GM19193 (cell line): ENCODE measurements around the gene CAPZA3.

Source experiments
- POLR2A ChIP-seq: IDR thresholded peaks from 4 replicates; pipeline ENCODE4 v1.6.1; 2011; ENCODE audit not compliant: insufficient read depth, insufficient read length; ENCODE audit errors: extremely low read depth

Gene CAPZA3

DNA sequence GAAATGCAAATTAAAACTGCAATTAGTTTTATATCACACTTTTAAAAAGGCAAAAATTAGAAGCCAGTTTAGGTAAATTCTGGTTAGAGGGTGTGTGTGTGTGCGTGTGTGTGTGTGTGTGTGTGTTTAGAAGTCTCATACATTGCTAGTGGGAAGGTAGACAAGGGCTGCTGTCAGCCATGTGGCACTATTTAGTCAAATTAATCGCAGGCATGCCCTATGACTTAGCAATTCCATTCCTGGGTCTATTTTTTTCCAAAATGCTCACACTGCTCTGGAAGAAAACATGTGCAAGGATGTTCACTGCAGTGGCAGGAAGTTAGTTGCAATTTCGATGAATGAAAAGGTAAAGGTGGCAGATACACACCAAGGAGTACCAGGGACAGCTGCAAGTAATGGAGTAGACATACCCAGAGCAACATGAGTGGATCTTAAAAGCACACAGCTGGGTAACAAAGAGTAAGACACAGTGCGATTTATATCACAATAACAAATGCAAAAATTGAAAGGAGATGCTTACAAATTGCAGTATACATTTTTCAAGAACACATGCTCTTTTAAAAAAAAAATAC lies 11.6 kb downstream of the CAPZA3 start:
- TF ChIP-seq POLR2A, result no peak

DNA sequence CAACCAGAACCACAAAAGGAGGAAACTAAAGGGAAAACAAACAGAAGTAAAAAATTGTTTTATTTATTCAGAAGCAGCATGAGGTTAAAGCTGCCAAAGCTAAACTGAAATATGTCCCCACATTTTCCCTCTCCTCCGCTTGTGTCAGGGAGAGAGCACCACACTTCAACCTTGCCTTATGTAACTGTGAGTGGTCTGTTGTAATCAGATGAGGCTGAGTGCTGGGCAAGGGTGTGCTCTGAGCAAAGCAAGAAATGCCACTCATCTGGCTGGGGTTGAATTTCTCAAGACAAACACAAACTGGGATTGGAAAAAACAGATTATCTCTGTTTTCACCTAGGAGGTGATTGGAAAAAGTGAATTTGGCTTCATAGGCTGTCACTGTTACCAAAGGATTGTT lies 12.2 kb downstream of the CAPZA3 start:
- TF ChIP-seq POLR2A, result no peak

DNA sequence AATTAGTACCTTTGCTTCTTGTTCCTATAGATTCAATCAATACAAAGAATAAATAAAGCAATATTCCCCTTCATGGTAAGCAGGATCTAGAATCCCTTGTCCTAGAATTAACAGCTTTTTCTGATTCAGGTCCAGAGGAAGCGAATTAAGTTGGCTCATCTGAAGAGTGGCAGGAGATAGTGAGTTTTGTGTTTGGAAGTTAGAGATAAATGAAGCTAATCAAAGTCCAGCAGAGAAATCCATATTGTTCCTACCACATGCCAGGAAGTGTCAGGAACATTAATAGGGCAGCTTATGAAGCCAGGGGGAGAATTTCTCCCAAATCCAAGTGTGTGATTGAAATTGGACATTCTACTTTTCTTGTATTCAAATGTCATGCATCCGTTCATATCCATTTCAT lies 13.9 kb downstream of the CAPZA3 start:
- TF ChIP-seq POLR2A, result no peak

DNA sequence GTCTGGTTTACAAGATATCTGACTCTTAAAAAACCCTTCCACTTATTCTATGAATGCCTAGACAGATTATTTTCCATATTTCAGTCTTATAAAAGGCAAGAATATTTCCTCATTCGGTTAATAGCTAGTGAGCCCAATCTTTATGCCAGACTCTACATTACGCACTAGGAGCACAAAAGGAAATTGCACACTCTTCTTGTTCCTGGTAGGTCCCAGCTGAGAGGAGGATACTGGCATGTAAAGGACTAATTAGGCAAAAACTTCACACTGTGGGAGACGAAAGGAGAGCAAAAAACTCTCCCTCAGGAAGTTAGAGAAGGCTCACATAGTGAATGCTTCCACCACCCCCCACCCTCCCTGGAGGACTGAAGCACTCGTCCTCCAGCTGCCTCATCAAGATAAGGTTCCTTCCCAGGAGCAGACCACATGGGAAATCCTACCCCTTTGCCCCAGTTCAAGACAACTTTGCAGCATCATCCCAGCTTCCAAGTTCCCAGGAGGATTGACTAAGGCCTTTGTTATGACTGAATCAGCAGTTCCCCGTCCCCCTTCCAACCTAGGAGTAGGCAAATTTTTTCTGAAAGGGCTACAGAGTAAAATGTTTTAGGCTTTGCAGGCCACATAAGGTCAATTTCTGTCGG lies 14.5 kb downstream of the CAPZA3 start:
- TF ChIP-seq POLR2A, result no peak

DNA sequence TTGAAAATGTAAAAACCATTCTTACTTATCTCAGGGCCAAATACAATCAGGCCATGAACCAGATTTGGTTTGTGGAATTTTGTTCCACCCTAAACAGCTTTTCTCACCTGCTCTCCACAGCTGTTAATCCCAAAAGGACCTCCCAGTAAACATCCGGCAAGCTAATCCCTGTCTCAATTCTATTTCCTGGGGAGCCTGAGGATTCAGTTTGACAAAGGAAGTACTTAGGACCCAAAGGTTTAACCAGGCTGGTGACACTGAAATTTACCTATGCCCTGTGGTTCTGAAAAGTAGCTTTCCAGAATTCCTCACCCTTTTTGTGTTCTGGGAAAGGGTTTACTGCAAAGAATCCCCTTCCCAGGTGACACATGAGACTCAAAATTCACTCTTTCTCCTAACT lies 15.0 kb downstream of the CAPZA3 start:
- TF ChIP-seq POLR2A, result no peak

DNA sequence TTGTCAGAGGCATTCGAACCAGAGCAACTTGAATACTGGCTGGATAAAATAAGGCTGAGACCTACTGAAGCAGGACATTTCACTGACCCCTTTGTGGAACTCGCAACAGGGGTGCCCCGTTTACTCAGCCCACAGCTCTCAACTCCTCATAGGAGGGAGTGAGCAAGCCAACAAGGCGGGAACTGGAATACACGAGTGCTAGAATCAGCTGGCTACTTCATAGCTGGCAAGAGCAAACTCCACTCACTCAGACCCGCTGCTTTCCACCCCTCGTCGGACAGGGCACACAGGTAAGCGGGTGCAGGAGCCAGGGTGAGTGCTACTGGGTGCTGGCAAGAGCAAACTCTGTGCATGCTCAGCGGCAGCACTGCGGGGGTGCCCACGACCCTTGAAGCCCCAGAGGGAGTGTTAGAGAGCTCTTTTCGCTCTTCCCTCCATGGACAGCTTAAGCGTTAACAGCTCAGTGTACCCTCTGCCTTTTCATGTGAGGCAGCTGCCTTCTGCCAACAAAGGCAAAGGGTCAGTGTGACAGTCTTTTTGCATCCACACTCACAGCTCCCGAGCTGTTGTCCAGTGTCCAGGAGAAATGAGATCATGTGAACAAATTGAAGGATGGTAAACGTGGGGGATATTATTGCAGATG lies 15.7 kb downstream of the CAPZA3 start:
- TF ChIP-seq POLR2A, result no peak

DNA sequence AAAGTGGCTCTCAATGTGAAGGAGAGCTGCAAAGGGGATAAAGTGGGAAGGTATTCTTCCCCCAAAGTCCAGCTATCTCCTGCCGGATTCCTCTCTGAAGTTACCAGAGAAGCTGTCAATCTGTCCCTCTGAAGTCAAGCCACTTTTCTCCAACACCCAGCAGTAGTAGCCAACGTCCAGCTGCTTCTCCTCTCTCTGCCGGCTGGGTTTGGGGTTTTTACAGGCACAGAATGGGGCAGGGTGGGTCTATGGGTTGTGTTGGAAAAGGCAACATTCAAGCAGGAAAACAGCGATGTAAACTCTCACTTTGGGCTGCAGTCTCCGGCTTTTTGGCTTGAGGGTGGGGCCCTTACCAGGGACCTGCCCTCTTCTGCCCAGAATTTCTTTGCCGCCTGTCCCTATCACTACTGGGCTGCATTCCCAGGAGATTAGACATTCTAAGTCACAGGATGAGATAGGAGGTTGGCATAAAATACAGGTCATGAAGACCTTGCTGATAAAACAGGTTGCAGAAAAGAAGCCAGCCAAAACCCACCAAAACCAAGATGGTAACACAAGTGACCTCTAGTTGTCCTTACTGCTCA lies 16.3 kb downstream of the CAPZA3 start:
- TF ChIP-seq POLR2A, result no peak

DNA sequence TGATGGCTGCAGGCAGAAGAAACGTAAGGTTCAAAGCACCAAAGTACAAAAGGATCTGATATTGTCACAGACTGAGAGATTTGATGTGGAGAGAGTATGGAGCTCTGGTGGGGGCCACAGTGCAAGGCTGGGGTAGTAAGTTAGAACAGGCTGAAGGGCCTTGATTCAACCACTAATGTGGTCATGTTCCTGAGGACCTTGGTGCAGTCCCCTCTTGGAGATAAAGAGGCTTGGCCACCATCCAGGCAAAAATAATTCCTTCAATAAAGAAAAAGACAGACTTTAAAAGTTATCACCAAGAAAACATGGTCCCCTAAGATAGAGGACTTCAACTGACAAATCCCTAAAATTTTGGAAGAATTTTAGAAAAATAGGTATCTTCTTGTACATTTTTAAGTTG lies 17.4 kb downstream of the CAPZA3 start:
- TF ChIP-seq POLR2A, result no peak

DNA sequence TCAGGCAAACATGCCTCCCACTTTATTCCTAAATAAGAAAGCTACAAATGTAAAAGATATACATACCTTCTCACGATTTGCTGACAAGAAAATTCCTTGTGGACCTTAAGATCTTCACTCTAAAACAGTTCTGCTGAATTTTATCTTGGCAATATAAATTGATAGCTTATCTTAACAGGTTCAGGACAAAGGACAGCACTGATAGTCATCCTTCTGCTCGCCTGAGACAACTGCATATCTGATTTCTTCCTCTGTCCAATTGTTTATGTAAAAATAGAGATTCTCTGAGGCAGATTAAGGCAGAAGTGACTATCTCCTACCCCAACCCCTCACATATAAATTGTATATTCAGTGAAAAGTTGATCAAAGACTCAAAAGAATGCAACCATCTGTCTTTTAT lies 44.9 kb downstream of the CAPZA3 start:
- TF ChIP-seq POLR2A, result no peak
